Islet precursor cell (in vitro differentiated cells): ENCODE measurements around the gene TMED7.
A peak's percentile ranks its signal among the peaks of the same experiment; 100 is the strongest.

ENCODE experiments used
- DNase-seq: peaks from one replicate; pipeline ENCODE4 v3.0.0-alpha.2; 2018

Gene TMED7

DNA sequence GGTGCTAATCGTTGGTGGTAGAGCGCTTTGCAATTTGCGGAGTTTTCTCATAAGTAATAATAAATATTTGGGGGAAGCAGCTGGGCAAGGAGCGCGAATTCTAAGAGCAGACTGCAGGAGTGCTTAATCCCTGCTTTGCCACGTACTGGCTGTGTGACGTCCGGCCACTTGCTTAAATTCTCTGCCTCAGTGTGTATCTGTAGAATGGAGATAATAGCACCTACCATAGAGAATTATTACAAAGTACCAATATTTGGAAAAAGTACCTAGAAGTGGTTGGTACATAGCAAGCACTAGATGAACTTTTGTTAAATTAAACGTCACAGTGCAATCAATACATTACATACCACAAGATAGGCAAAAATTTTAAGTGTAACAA is 598 bp upstream of the TMED7 start:
- DNase-seq = no peak

DNA sequence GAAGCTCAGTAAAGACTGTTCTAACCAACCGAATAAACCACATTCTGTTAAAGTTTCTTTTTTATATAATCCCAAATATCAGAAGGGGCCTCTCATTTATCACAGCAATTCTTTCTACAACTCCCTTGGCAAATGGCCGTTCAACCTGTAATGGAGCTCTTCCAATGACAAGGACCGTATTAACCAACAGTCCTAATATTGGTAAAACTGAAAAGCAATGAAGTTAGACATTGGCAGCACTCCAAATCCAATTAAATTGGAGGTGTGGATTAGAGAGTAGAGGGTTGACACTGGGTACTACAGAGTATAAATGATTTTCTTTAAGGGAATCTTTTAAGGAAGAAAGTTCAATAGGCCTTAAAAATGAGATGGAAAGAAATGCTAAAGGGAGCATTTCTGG is 842 bp downstream of the TMED7 start:
- DNase-seq = no peak

DNA sequence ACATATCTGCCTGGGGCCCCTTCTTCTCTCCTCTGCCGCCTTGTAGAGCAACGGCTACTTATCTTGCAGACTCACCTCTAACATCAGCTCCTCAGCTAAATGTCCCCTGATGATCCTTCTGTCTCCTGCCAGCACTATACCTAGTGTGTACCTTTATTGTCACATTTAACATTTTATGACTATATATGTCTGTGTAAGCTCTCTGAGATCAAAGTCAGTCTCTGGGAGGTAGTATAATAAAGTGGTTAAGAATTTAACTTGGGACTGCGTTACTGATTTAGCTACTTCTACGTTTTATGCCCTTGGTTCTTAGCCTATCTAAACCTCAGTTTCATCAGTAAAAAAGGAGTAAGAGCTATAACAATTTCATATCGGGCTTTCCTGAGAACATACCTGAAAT is 2.2 kb downstream of the TMED7 start:
- no peak for DNase-seq

DNA sequence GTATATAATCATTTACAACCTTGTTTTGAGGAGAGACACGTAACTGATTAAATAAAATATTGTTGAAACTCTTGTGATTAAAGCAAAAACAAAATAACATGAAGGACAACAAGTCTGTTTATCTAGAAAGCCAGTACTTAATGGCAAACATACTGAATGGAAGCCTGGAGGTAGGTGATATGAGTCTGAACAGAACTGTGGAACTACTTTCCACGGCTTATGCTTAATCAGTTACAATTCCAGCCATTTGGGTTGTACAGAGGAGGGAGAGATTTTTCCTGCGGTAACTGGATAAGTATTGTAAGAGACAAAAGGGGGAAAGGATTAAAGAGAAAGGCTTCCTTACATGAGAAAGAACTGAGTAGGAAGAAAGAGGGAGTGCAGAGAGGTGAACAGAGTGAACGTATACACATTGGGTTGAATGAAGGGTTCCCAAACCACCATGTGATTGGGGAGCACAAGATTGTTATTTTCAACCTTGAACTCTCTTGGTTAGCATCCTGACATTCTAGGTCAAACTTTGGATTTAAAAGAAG is 4.4 kb downstream of the TMED7 start:
- no peak for DNase-seq

DNA sequence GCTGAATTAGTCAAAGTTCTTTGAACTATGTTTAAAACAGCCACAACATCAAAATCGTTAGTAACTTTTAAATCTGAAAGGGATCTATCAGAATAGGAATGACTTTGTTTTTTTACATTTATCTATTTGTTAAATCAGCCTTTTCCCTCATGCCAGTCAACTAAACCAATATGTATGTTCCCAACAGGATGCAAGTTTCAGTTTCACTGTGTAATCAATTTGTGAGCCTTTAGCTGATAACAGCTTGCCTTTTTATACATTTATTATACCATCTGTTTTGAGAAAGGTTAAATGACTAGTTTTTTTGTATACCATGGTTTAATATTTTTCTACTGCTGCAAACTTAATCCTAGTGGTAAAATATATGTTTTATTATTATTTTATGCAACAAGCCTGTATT is 8.9 kb downstream of the TMED7 start:
- DNase-seq = no peak

DNA sequence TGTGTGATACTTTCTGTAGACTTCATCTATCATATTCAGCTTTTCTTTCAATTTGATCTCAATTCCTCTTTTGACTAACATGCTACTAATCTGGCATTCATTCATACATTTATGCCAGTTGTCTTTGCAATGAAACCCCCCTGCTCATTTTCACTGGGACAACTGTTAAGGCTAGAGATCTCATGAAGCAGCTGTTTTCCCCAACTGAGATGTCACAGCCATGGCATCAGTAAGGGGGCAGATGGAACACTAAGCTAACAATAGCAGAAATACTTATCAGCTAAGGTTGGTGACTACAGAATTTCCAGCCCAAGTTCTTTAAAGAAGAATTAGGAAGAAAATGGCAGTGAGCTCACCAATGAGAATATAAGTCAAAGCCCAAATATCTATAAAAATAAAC is 9.4 kb downstream of the TMED7 start:
- DNase-seq = no peak

DNA sequence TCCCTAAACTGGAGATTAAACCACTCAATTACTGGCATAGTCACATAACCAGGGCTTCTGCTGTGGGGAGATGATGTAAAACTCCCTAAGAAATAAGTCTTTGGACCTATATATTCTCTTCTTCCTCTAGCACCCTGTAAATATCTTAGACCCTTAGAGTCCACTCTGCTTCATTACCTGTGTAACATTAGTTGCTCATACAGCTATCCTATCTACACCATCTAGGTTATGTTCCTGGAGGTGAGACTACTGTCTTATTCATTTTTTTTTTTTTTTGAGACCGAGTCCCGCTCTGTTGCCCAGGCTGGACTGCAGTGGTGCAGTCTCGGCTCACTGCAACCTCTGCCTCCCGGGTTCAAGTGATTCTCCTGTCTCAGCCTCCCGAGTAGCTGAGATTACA is 14.0 kb downstream of the TMED7 start:
- no peak for DNase-seq

DNA sequence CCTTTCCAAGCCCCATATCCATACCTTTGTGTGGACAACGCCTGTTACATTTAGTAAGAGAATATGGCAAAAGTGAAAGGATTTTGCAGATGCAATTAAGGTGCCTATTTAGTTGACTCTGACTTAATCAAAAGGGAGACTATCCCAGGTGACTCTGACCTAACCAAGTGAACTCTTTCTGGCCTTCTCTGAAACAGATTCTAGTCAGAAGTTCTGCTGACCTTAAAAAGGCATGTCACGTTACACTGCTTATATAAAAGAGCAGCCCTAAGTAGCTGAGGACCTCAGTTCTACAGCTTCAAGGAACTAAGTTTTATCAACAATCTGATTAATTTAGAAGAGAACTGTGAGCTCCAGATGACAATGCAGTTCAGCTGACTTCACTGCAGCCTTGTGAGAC is 17.9 kb downstream of the TMED7 start:
- no peak for DNase-seq

DNA sequence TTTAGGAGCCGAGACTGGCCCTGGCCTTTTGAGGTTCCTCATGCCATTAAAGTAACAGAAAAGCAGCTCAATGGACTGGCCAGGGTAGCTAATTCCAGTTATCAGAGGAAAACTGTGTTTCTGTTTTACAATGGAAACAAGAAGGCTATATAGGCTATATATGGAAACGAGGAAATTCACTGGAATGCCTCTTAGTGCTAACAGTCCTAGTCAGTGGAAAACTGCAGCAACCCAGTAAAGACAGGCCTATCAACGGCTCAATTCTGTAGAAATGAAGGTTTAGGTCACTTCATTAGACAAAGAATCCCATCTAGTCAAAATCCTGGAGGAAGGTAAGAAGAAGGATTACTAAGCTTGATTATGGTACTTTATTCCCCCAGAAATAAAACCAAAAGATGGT is 20.4 kb downstream of the TMED7 start:
- DNase-seq = no peak

DNA sequence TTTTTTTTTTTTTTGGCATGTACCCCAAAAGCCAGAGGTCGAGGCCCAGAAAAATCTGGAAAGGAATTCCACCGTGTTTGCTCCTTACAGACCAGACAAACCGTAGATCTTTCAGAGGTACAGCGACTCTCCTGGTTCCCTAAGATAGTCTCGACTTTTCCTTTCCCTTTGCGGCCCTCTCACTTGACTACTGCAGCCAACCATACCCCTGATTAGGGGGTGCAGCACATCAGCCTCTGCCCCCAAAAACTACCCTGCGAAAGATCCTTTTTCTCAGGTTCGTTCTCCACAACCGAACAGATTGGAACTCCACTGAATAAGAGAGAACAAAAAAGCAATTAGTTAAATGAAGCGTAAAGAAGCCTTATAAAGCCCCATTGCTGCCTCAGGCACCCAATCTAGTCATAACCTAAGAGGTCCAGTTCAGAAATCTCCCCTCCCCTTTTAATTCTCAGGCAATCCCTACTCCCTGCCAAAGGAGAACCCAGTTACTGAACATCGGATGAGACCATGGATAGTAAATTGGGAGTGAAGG is 23.2 kb downstream of the TMED7 start:
- no peak for DNase-seq

DNA sequence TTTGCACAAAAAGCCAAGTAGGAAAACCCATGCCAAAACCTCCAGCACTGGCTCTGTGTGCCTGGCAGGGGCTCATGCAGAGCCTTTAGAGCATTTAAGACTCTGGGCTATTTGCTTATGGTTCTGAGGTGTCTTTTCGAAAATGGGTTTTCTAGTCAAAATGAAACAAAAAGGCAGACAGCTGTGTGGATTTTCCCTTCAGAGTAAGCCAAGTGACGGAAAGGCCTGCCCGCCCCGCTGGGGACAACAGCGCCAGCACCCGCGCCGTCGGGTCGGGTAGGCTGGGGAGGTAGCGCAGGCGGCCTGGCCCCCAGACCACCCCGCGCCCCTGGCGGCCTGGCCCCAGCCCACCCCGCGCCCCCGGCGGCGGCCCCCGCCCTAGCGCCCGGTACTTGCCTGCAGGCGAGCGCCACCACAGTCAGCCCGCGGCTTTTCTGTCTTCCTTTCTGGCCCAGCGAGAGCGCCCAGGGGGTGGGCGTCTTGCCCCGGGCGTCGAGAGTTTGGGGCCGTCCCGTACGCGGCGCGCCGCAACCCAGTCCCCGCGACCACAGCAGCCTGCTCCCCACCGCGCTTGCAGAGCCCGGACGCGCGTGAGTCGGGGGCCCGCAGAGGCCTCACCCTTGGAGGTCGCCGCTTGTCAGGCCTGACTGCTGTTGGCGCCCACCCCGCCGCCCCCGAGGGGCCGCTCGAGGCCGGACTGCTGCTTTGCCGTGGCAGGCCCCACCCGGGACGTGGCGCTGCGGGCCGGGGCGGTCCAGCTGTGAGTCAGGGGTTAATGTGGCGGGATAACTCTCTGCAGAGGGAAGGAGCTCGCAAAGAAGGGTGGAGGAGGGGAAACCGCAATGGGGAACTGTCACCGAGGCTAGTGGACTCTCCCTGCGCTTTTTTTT is 23.9 kb downstream of the TMED7 start, which contains the start of gene TICAM2:
Gene TICAM2, minus strand, starts transcription at position 779 of the 890 bp plus-strand sequence. CDS start 21,223 bp downstream, outside the sequence.
- DNase-seq = peak; percentile 74

DNA sequence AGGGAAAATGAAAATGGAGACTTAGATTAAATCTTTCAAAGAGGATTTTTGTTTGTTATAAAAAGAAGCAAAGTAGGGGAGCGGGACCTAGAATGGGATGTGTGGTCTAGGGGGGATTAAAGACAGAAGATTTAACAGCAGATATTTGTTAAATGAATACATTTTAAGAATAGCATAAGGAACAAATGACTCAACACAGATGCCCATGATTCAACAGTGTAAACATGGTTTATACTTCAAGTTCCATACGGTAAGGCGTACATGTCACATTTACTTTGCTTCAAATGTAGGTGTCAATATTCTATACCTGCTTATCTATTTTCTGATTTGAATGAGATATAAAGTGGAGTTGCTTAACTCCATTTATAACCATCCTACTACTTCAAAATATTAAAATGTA is 25.1 kb downstream of the TMED7 start:
- no peak for DNase-seq

DNA sequence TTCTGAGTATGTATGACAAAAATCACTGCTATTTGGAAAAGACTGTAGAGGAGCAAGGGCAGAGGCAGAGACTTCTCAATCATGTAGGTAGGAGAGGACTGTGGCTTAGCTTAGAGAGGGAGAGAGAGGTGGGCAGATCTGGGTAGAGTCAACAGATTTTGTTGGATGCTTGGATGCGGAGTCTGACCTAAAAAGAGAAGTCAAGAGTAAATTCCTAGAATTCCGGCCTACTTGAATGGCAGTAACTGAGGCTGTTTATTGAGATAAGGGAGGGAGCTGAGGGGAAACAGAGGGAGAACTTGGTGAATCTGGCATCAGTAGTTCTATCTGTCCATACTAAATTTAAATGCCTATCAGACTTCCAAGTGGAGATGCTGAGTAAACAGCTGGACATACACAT is 25.9 kb downstream of the TMED7 start:
- DNase-seq = no peak

DNA sequence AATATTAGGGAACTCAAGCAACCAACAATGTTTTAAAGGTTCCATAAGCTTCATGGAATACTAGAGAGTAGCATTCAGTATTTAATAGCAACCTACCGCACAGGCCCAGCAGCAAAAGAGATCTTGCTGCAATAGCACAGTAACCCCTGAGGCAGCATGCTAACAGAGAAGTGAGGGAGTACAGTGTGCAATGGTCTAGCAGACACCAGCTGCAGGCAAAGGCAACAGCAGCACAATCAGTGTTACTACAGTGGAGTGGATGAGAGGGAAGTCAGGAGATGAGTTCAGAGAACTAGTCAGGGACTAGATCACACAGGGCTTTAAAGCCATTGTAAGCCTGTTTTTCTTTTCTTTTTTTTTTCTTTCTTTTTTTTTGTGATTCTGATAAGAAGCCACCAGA is 26.3 kb downstream of the TMED7 start:
- peak; percentile 68 for DNase-seq

DNA sequence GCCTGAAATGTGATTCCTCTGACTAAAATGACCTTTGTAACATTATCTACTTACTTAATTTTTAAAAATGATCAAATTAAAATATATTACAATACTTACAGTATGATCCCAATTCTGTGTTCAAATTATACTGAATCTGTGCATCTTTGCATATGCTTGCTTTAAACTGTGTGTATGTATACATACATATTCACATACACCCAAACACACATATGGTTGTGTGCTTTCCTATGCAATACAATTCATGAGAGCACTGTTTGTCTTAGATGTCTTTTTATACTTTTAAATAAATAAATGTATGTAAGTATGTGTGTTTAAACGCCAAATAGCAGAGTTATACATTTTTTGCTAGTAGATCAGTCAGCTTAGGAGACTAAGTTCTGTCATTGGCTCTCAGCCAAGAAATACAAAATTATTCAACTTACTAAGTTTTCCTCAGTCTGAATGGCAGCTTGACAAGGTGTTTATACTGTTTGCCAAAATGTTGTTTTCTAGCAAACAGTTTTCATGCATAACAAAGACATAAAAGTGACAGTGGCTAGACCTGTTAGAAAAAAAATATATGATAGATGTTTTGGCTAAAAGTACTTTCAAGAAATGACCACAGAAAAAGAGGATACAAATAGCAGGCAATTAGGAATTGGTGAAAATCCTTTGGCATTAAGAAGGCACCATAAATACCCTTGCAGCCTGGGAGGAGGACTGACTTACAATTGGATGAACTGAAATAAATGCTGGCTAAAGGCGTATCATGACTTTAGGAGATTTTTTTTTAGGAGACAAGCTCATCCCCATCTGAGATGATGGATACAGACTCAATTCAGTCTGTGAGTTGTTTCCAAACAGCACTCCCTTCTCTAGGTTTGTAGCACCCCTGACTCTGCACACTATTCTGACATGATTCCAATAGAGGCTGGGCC is 31.4 kb downstream of the TMED7 start:
- no peak for DNase-seq

DNA sequence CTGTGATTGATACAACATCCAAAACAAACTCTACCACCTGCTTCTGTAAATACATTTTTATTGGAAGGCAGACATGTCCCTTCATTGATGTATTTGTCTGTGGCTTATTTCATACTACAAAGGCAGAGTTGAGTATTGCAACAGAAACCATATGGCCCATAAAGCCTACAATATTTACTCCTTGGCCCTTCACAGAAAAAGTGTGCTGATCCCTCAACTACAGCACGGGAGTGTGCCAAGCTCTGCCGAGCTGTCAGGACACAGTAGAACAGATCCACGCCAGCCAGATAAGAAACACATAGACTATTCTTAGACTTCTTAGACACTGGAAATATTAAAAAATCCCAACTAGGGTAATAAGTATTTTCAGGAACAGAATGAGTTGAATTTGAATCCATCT is 36.8 kb downstream of the TMED7 start:
- no peak for DNase-seq

DNA sequence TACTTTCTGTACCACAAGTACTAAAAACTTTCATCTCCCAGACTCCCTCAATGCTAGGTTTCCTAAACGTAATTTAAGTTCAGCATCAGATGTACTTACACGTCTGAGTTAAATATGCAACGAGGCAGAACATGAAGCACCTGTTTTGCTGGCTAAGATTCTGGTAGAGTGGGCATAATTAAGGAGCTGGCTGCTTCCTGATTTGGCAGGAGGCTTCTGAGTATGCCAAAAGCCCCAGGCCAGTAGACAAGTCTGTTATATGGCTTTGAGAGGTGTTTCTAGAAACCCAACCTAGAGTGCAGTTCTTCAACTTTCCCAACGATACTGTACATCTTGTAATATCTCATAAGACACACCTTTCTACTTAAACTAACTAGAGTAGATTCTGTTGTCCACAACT is 37.2 kb downstream of the TMED7 start:
- DNase-seq = no peak

DNA sequence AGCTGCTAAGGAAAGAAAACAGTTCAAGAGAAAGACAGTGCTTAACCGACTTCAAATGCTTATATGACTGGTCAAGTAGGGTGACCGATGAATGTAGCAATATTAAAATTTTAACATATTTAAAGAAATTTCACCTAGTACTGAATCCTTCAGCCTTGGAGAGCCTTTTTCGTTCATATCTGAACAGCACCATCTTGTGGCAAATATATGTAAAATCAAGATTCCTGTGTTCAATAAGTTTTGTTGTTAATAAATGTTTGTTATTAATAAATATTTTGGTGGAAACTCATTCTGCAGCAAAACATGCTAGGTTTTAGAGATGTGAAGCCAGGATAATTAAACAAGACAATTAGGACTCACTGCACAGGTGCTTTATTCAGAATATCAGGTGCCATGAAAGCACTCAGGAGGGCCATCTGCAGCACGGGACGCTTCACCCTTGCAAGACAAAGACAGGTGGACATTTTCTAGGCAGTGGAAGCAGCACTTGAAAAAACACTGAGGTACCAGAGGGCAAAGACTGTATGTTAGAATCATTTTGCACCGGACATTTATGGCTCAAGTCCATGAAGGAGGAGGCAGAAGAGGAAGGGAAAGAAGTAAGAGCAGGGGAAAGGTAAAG is 39.2 kb downstream of the TMED7 start:
- no peak for DNase-seq

DNA sequence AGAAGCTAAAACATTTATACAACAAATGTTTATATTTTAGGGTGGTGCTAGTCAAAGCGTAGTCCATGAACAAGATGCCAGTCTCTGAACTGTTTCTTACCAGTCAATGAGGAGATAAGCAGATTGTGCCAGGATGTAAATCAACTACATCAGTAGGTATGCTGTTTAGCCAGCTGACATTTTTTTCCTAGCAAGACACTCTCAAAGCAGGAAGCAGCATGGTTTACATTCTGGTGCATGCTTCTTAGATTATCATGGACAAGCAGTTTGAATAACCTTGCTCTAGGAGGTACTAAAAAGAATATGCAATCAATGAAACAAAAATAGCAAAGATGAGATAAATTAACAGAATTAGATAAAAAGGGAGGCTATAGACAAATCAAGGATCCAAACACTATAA is 40.6 kb downstream of the TMED7 start:
- no peak for DNase-seq

DNA sequence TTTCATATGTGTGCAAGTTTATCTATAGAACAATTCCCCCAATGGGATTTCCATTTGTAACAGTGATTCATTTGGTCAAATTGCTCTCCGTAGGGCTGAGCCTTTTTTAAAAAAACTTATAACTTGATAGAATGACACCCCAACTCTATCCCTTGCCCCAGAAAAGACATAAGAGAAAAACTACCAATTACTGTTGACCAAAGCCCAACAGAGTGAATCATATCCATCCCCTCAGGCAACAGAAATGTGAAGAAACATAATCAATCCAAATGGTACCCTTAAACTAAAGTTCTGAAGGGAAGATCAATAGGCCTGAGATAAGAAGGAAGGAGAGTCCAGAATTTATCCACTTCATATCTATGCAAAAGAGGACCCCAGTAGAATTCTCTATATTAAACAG is 41.3 kb downstream of the TMED7 start:
- DNase-seq = no peak

DNA sequence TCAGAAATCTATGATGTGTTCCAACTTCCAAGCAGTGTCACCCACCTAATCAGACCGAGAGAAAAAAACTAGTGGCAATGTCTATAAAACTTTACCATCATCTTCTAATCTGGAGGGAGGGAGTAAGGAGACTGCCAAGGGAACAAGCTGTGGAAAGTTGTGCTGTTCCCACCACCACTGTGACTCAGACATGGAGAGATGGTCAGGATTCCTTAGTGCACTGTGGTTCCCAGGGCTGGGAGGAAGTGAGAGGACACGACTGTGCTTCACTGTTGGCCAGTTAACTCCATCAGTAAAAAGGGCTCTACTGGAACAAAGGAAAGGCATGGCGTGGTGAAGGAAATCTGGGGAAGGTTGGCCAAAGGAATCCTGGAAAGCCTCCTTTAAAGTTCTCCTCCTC is 42.4 kb downstream of the TMED7 start:
- peak; percentile 88 for DNase-seq

DNA sequence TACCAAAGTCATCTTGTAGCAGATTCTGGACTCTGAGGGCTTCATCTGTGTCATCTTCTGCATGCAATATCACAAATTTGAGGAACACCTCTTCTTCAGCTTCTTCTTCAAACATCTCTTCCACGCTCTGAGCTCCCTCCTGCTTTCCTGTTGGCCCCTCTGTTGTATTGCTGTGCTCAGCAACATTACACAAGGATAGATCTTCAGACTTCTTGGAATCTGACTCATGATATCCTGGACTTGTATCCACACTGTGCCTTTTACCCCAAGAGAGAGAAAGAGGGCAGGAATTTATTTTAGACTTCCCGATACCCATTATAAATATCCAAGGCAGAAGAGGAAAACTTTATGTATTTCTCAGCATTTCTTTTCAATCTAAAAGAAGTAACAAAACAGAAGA is 44.9 kb downstream of the TMED7 start:
- no peak for DNase-seq

DNA sequence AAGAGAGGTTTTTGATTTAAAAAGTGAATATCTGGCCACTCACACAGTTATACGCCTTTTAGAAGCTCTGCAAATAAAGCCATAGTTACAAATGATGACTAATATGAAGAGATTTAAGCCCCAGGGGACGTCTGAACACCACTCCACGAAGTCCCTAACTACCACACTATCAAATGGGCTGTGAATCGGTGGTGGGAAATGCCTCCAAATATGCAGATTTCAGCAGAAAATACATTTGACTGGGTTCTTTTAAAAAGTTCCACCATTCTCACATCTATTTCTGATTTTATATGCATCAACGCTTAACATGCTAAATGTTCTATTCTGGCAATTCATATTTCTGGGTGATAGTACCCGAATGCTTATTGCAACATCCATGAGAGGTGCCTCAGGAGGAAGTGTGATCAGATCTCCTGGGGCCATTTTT is 46.1 kb downstream of the TMED7 start:
- DNase-seq = no peak
